Activated CD4-positive, alpha-beta T cell treated with anti-CD3 and anti-CD28 coated beads for 4 hours (primary cell): ENCODE measurements around the gene EPAS1.

Source experiments
- DNase-seq, 2 donors: peaks; one replicate each; pipeline ENCODE4 v3.0.0-alpha.2; 2020

EPAS1 gene

GRCh38 chr2:46303233-46303632 lies 6.0 kb downstream of the EPAS1 start:
- no peak for DNase-seq

DNA sequence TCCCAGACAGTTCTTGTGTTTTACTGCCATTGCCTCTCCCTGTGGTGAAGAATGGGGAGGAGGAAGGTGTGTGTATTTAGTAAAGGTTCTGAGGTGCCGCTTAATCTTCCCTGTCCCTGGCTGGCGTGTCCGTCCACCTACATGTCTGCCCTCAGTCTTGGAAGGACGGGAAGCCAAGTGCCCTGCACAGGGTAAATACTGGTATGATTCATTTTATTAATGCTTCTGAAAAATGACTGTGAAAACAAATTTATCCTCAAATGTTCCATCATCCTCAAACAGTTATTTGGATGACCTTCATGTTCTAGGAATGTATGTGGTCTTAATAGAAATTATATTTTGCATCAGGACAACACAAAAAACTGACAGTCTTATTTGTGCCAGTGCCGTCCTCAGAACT lies 6.6 kb downstream of the EPAS1 start:
- no peak for DNase-seq

DNA sequence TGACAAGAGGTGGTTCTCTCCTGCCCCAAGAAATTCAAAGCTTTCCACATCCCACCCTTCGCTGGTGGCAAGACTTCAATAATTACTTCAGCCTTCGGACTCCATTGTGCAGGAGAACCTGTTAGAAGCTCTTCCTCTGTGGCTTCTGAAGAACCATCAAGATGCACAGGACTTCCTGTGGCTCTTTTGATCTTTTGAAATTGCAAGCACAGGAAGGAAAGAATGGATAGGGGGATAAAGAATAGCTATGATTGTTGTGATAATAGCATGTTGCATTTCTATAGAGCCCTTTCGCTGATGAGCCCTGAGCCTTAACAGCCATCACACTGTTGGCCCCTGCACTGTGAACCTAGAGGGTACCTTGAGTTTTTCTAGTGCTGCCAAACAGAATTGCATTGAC lies 7.4 kb downstream of the EPAS1 start:
- no peak for DNase-seq

DNA sequence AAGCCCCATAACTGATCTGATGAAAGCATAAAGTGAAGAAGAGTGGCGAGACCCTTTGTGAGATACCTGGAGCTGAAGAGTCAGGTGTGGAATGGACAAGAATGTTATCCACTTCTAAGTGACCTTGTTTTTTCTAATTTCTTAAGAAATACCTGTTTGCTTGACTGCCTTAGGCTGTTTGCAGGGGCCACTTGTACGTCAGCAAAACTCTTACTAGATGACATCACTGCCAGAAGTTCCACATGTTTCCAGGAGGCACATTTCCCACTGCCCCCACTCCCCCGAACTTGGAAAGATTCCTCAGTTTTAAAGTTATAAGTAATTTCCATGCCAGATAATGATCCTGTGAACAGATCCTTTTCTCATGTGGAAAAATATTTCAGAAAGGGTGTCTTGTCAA lies 8.0 kb downstream of the EPAS1 start:
- no peak for DNase-seq

DNA sequence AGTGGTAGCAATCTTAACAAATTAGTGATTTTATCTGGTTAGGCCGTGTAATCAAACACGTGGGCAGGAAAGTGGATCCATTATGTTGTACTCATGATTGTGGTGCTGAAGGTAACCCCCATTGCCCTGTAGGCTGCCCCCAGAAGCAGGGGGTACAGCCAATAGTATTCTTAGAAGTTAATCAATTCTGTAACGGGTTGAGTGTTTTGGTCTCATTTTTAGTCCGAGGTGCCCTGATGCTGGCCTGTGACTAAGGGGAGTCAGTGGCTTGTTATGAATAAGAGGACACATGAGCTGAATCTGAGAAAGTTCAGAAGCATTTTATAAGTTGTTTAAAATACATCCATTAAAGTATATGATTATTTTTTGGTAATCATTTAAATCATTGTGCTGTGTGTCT lies 8.6 kb downstream of the EPAS1 start:
- DNase-seq: no peak

DNA sequence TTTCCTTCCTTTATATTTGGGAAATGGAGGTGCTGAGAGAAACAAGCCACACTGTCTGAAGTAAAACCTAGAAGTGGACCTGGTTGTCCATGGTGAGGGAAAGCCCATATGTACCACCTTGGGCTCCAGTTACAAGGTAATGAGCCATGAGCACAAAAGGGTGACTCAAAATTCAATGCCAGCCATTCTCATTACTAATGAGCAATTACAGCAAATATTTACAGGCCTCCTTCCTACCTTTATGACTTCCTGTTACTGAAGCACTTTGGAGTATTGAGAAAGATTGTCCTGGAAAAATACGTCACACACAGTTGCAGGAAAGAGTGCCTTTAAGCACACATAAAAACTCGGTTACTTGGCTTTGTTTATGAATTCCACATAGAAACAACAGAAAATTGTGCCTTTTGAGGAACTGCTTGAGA lies 9.1 kb downstream of the EPAS1 start:
- no peak for DNase-seq

DNA sequence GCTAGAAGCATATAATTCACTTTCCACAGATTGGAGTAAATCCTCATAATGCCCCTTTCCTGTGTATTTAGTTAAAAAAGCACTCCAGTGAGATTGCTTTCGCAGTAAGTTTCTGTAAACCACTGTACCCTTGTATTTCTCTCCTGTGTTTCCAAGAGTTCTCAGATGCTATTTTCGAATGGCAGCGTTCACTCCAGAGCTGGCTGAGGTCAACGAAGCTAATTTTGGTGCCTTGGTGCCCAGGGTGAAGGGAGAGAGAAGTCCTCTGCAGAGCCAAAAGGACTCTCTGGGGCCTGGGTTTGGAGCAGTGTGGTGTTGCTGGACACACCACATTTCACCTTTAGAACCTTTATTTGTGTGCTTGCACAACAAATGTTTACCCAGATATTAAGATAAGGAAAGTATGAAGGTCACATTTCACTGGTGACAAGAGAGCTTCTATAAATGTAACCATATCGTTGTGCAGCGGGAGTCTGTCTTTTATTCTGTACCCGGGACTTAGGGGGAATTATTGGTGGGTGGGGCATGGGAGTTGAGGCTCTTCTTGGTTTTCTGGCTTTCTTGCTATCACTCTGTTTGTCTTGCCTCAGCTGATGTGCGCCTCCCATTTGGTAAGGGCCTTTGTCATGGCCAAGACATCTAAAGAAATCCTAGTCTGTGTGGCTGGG lies 9.9 kb downstream of the EPAS1 start:
- no peak for DNase-seq

DNA sequence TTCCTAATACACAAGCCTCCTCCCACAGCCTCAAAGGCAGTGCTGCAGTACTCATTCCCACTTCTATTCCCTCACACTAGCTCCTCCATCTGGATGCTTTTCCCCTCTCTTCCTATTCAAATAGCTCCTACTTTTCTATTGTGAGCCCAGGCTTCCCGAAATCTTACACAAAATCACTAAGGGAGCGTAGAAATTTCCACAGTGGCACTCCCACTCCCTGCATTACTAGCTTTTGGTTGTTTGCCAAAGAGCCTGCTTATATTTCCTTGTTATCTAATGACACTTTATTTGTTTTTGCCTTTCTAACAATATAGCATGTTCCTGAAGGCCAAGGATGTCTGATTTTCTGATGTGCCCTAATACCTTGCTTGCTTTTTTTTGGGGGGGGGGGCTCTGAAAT lies 10.9 kb downstream of the EPAS1 start:
- no peak for DNase-seq

DNA sequence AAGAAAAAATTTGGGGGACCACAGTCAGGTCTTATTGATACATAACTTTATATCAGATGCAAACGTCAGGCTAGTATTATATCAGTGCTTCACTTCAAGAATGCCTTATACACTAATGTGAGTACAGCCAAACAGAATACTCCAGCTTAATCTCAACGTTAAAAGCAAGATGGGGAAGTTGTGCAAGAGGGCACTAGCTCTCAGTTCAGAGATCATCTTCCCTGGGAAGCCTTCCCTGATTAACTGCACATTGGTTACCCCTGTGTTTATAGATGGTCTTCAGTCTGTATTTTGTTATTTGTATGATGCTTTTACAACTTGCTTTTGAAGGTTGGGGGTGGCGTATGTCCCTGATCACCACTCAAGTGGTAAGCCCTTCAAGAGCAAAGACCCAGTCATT lies 11.4 kb downstream of the EPAS1 start:
- no peak for DNase-seq

- DNase-seq: no peak
These were observed 12.1 kb downstream of the EPAS1 start for GRCh38 chr2:46309052-46309953.

- no peak for DNase-seq
These were observed 13.2 kb downstream of the EPAS1 start for GRCh38 chr2:46310446-46310845.

GRCh38 chr2:46311651-46312223 lies 14.5 kb downstream of the EPAS1 start:
- no peak for DNase-seq

- DNase-seq: no peak
These were observed 15.9 kb downstream of the EPAS1 start for GRCh38 chr2:46313063-46313462.

GRCh38 chr2:46314065-46314835 lies 17.0 kb downstream of the EPAS1 start:
- DNase-seq: no peak

GRCh38 chr2:46315103-46315890 lies 18.1 kb downstream of the EPAS1 start:
- DNase-seq: peak in 1 of 2 donors; percentile 25

DNA sequence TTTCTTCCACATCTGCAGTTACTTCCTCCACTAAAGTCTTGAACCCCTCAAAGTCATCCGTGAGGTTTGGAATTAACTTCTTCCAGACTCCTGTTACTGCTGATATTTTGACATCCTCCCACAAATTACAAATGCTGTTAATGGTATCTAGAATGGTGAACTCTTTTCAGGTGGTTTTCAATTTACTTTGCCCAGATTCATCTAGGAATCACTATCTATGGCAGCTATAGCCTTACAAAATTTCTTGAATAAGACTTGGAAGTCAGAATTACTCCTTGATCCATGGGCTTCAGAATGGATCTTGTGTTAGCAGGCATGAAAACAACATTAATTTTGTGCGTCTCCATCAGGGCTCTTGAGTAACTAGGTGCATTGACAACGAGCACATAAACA lies 19.9 kb downstream of the EPAS1 start:
- no peak for DNase-seq

DNA sequence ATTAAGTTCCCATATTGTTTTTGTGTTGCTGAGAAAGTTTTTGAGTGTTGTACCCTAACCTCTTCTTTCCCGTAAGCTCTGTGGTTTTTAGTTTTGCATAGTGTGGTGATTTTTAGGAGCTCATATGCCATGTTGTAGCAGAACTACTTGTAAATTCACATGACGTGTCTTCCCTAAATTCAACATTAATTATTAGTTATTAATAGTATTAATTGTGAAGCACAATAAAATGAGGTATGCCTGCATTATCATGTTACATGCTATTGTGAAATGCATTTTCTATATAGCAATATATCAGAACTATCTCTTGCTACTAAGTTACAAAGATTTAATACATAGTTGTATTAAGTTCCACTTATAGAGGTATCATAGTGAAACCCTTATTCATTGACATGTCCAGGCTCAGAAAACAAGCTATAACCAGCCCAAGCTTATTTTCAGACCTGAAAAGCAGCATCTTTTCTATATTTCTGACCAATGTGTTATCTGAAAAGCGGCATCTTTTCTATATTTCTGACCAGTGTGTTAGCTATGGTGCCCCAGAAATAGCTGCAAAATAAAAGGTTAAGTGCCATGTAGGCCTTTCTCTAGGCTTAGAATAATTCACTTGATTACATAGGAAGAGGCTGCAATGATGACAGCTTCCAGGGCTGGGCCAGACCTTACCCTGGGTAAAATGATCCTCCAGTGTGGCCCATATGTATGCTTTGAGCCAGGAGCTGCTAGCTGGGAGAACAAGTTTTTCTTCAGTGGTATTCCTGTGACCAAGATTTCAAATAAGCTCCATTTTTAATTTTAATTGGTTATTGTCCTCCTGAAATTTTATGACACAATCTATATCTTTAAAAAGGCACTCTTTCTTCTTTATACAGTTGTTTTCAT lies 21.6 kb downstream of the EPAS1 start:
- DNase-seq: no peak

- DNase-seq: no peak
These were observed 22.5 kb downstream of the EPAS1 start for GRCh38 chr2:46319711-46320110.

GRCh38 chr2:46320141-46320567 lies 22.9 kb downstream of the EPAS1 start:
- DNase-seq: no peak

DNA sequence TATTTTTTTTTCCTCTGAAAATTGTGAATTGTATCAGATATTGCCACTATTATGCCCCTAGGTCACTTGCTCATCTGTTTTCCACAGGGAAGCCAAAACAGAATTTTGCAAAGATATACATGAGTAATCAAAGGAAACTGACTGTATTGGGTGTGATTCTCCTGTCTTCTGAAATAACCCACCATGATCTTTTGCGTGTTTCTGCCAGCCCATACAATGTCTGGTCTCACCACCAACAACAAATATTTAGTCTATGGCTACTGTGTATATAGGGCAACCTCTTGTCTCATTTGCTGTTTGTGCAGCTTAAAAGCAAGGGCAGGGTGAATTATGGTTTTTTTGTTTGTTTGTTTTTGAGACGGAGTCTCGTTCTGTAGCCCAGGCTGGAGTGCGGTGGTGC lies 26.5 kb downstream of the EPAS1 start:
- DNase-seq: no peak

GRCh38 chr2:46325182-46325928 lies 28.1 kb downstream of the EPAS1 start:
- DNase-seq: no peak
